Measurements from ENCODE around the gene KCNB1. TPM values are rescaled to one million over a fixed set of nuclear protein-coding genes. Genes with fewer than 3 reads are reported as not detected.

Gene KCNB1
- total and polyA plus RNA-seq, 2 donors (not counting 1 experiment from before 2014, with no cell fraction given): under 0.01 to 0.07 TPM

DNA sequence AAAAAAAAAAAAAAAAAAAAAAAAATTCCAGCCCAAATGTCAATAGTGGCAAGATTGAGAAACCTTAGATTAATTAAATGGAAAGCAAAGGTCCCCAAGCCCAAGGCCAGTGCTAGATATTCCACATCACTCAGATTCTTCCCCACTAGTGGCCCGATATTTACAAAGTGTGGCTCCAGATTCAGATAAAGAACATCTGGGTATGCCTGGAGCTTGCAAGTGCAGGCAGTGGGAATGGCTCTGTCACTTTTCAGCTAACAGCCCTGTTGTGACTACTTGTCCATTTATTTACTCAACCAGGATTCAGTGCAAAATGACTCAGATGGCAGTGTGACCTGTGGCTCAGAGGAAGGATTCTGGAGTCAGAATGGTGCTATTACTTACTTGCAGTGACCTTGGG lies 8.2 kb upstream of the KCNB1 start:
- no peak overlapping the region for H3K27ac ChIP-seq (ENCODE audit: insufficient read depth, low read length)
- TF ChIP-seq, protein P1, sequence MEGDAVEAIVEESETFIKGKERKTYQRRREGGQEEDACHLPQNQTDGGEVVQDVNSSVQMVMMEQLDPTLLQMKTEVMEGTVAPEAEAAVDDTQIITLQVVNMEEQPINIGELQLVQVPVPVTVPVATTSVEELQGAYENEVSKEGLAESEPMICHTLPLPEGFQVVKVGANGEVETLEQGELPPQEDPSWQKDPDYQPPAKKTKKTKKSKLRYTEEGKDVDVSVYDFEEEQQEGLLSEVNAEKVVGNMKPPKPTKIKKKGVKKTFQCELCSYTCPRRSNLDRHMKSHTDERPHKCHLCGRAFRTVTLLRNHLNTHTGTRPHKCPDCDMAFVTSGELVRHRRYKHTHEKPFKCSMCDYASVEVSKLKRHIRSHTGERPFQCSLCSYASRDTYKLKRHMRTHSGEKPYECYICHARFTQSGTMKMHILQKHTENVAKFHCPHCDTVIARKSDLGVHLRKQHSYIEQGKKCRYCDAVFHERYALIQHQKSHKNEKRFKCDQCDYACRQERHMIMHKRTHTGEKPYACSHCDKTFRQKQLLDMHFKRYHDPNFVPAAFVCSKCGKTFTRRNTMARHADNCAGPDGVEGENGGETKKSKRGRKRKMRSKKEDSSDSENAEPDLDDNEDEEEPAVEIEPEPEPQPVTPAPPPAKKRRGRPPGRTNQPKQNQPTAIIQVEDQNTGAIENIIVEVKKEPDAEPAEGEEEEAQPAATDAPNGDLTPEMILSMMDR (conservative IDR thresholded peaks at IDR 0.05 in 1 of 2, IDR thresholded peaks at IDR 0.05 in 1 of 2; ENCODE audit: low read depth in 1 of 2, low read length in 2 of 2): no peak
- no peak for TF ChIP-seq EZH2 (IDR thresholded peaks at IDR 0.05; ENCODE audit: low read length, missing control alignments)
- H3K4me1 ChIP-seq (ENCODE audit: control insufficient read depth, extremely low read depth, insufficient read depth, low read length): no peaks in the 10 kb centered on the region
- H4K20me1 ChIP-seq (ENCODE audit: control insufficient read depth, extremely low read depth, insufficient read depth, low read length): no peaks in the 10 kb centered on the region
- DNase-seq (ENCODE audit: low read depth in 2 of 2): no peak
- H3K9me3 ChIP-seq (ENCODE audit: control insufficient read depth, insufficient read depth, low read depth, low read length): no peaks in the 10 kb centered on the region
- H3K4me2 ChIP-seq (ENCODE audit: extremely low read depth, insufficient read depth, low read length): no peak overlapping the region
- peaks cover 11% of the 10 kb centered on the region for H3K27me3 ChIP-seq (ENCODE audit: control insufficient read depth, insufficient read depth, low read length)
- H3K36me3 ChIP-seq (ENCODE audit: control insufficient read depth, insufficient read depth, low read length): no peaks in the 10 kb centered on the region
- no peak overlapping the region for H2AFZ ChIP-seq (ENCODE audit: low read length)
- H3K79me2 ChIP-seq (ENCODE audit: control insufficient read depth, insufficient read depth, low read length): no peaks in the 10 kb centered on the region
- no peak overlapping the region for H3K4me3 ChIP-seq (replicated peaks in 1 of 4; ENCODE audit: control extremely low read depth in 1 of 4, insufficient read depth in 1 of 4, low read depth in 3 of 4, low read length in 4 of 4)
- H3K9ac ChIP-seq (ENCODE audit: insufficient read depth, low read length): no peak overlapping the region

DNA sequence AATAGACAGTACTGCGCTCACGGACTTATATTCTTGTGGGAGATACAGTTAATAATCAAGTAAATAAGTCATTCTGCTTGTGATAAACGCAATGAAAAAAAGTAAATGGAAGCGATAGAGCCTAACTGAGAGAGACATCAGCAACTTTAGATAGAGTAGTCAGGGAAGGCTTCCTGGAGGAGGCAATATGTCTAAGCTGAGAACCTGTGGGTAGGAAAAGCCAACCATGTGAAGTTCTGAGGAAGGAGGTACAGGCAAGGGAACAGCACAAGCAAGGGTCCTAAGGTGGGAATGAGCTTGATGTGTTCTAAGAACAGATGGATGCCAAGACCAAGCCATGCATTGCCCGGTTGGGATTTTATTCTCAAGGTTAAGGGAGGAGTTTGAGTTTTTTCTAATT lies 7.2 kb upstream of the KCNB1 start:
- no peak overlapping the region for H3K27ac ChIP-seq (ENCODE audit: insufficient read depth, low read length)
- peaks cover 14% of the 10 kb centered on the region for H3K27me3 ChIP-seq (ENCODE audit: control insufficient read depth, insufficient read depth, low read length)

DNA sequence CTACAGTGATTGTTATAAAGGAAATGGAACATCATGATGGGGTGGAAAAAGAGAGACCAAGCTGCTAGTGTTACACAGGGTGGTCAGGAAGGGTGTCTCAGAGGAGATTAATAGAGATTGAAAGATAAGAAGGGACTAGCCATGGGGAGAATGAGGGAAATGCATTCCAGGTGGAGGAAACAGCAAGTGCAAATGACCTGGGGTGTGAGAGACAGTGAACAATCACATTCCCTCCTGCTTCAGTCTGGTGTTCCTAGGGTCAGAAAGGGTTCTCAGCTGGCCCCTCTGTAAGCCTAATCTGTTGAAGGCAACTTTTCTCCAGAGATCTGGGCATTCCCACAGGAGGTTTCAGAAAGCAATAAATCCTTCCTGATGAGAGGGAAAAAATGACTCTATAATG lies 3.6 kb upstream of the KCNB1 start:
- TF ChIP-seq EZH2 (IDR thresholded peaks at IDR 0.05; ENCODE audit: low read length, missing control alignments): no peak
- TF ChIP-seq, protein P1 (conservative IDR thresholded peaks at IDR 0.05 in 1 of 2, IDR thresholded peaks at IDR 0.05 in 1 of 2; ENCODE audit: low read depth in 1 of 2, low read length in 2 of 2): no peak
- Histone ChIP-seq H3K27me3 (ENCODE audit: control insufficient read depth, insufficient read depth, low read length) (peaks cover 25% of the 10 kb centered on the region), H3K4me3 (replicated peaks in 1 of 4; ENCODE audit: control extremely low read depth in 1 of 4, insufficient read depth in 1 of 4, low read depth in 3 of 4, low read length in 4 of 4) (no peak overlapping the region), H4K20me1 (ENCODE audit: control insufficient read depth, extremely low read depth, insufficient read depth, low read length) (no peaks in the 10 kb centered on the region), H2AFZ (ENCODE audit: low read length) (no peak overlapping the region), H3K79me2 (ENCODE audit: control insufficient read depth, insufficient read depth, low read length) (no peaks in the 10 kb centered on the region), H3K27ac (ENCODE audit: insufficient read depth, low read length) (no peak overlapping the region), H3K36me3 (ENCODE audit: control insufficient read depth, insufficient read depth, low read length) (no peaks in the 10 kb centered on the region), H3K9me3 (ENCODE audit: control insufficient read depth, insufficient read depth, low read depth, low read length) (no peaks in the 10 kb centered on the region), H3K4me2 (ENCODE audit: extremely low read depth, insufficient read depth, low read length) (no peak overlapping the region), H3K9ac (ENCODE audit: insufficient read depth, low read length) (no peak overlapping the region), H3K4me1 (ENCODE audit: control insufficient read depth, extremely low read depth, insufficient read depth, low read length) (no peaks in the 10 kb centered on the region)
- no peak for DNase-seq (ENCODE audit: low read depth in 2 of 2)

More for the DNA sequence above, 7.2 kb upstream of the KCNB1 start:
- Histone ChIP-seq H4K20me1 (ENCODE audit: control insufficient read depth, extremely low read depth, insufficient read depth, low read length) (no peaks in the 10 kb centered on the region), H3K36me3 (ENCODE audit: control insufficient read depth, insufficient read depth, low read length) (no peaks in the 10 kb centered on the region), H3K4me3 (replicated peaks in 1 of 4; ENCODE audit: control extremely low read depth in 1 of 4, insufficient read depth in 1 of 4, low read depth in 3 of 4, low read length in 4 of 4) (no peak overlapping the region), H3K9ac (ENCODE audit: insufficient read depth, low read length) (no peak overlapping the region), H3K4me1 (ENCODE audit: control insufficient read depth, extremely low read depth, insufficient read depth, low read length) (no peaks in the 10 kb centered on the region), H3K79me2 (ENCODE audit: control insufficient read depth, insufficient read depth, low read length) (no peaks in the 10 kb centered on the region), H2AFZ (ENCODE audit: low read length) (no peak overlapping the region), H3K4me2 (ENCODE audit: extremely low read depth, insufficient read depth, low read length) (no peak overlapping the region), H3K9me3 (ENCODE audit: control insufficient read depth, insufficient read depth, low read depth, low read length) (no peaks in the 10 kb centered on the region)
- TF ChIP-seq, protein P1 (conservative IDR thresholded peaks at IDR 0.05 in 1 of 2, IDR thresholded peaks at IDR 0.05 in 1 of 2; ENCODE audit: low read depth in 1 of 2, low read length in 2 of 2): no peak
- no peak for DNase-seq (ENCODE audit: low read depth in 2 of 2)

All from fibroblast of lung (primary cell).